Gastrocnemius medialis (tissue), 4 donors: ENCODE results near the gene UNK.

ENCODE experiments used
- POLR2A ChIP-seq, 2 donors: fragments of 450-650 bp; IDR thresholded peaks; one replicate each; pipeline ENCODE4 v1.6.1; 2017; ENCODE audit warnings: antibody characterized with exemption in 2 of 2, mild to moderate bottlenecking in 2 of 2, moderate library complexity in 2 of 2
- TF ChIP-seq, protein P1 (sequence below), 5 experiments: fragments of 450-650 bp in 3 of 5; fragments of 200-600 bp in 2 of 5; sonication (generic) in 2 of 5; IDR thresholded peaks in 4 of 5; conservative IDR thresholded peaks in 1 of 5; 1 replicate in 4 of 5; 2 replicates in 1 of 5; pipeline ENCODE4 v1.5.1; 2016 to 2019; ENCODE audit warnings: antibody characterized with exemption in 5 of 5, mild to moderate bottlenecking in 3 of 5, moderate library complexity in 3 of 5

DNA sequence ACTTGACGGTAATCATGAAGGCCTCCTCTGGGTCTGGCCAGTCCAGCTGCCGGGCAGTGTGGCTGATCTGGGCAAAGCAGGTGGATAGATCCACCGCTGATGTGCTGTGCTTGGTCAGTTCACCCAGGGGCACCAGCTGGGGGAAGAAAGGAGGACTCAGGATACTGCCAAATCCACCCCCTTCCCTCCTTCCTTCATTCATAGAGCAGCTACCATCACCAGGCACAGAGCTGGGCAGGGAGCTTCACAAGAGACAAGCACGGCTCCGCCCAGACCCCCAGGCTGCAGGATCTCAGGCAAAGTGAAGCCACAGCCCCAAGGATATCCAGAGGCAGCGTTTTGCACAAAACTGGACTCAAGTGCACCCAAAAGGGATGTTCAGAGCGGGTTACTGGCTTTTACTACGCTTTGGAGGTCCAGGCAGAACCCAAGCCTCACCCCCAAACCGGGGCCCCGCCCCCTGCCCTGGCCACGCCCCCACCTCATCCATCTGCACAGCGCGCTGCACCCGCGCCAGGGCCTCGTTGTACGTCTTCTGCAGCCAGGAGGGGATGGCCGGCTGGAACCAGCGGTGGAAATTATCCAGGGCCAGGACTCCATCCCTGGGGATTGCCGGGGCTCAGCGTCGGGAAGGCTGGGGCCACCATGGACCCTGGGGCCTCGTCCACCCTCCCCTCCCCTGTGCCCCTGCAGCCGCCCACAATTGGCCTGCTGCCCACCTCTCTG, 50.5 kb downstream of the UNK start:
- TF ChIP-seq, protein P1, sequence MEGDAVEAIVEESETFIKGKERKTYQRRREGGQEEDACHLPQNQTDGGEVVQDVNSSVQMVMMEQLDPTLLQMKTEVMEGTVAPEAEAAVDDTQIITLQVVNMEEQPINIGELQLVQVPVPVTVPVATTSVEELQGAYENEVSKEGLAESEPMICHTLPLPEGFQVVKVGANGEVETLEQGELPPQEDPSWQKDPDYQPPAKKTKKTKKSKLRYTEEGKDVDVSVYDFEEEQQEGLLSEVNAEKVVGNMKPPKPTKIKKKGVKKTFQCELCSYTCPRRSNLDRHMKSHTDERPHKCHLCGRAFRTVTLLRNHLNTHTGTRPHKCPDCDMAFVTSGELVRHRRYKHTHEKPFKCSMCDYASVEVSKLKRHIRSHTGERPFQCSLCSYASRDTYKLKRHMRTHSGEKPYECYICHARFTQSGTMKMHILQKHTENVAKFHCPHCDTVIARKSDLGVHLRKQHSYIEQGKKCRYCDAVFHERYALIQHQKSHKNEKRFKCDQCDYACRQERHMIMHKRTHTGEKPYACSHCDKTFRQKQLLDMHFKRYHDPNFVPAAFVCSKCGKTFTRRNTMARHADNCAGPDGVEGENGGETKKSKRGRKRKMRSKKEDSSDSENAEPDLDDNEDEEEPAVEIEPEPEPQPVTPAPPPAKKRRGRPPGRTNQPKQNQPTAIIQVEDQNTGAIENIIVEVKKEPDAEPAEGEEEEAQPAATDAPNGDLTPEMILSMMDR (IDR thresholded peaks at IDR 0.05 in 4 of 5, conservative IDR thresholded peaks at IDR 0.05 in 1 of 5) = no peak
- TF ChIP-seq POLR2A (IDR thresholded peaks at IDR 0.05) = no peak
